KMS-11 (cell line): ENCODE results near the gene PRPF19.

Source experiments
- H2AFZ ChIP-seq: fragments of 200-600 bp; sonication (generic); 2 replicates; pipeline ENCODE4 v1.6.1; 2016; ENCODE audit warnings: antibody characterized with exemption, mixed run types, low read depth
- H3K27ac ChIP-seq: fragments of 200-600 bp; sonication (generic); 2 replicates; pipeline ENCODE4 v1.6.1; 2016; ENCODE audit warnings: mild to moderate bottlenecking, mixed run types
- H3K27me3 ChIP-seq: fragments of 200-600 bp; sonication (generic); 2 replicates; pipeline ENCODE4 v1.6.1; 2017; ENCODE audit warnings: mild to moderate bottlenecking, low read depth, mixed run types, moderate library complexity; ENCODE audit not compliant: insufficient read depth
- H3K36me3 ChIP-seq: fragments of 200-600 bp; sonication (generic); 2 replicates; pipeline ENCODE4 v1.6.1; 2017; ENCODE audit warnings: mild to moderate bottlenecking, mixed run types; ENCODE audit not compliant: insufficient read depth
- H3K4me1 ChIP-seq: fragments of 200-600 bp; sonication (generic); 2 replicates; pipeline ENCODE4 v1.6.1; 2016; ENCODE audit warnings: mild to moderate bottlenecking, low read depth, mixed run types; ENCODE audit not compliant: poor library complexity, severe bottlenecking
- H3K4me2 ChIP-seq: fragments of 200-600 bp; sonication (generic); 2 replicates; pipeline ENCODE4 v1.7.0; 2016; ENCODE audit warnings: mild to moderate bottlenecking, mixed run types
- H3K4me3 ChIP-seq: fragments of 200-600 bp; sonication (generic); IDR thresholded peaks from 2 replicates; pipeline ENCODE4 v1.6.1; 2017; ENCODE audit warnings: low read depth, low read length, mixed read lengths; ENCODE audit not compliant: insufficient read depth
- H3K79me2 ChIP-seq: fragments of 200-600 bp; sonication (generic); 2 replicates; pipeline ENCODE4 v1.6.1; 2016; ENCODE audit warnings: low read depth, mixed run types; ENCODE audit not compliant: insufficient read depth
- H3K9ac ChIP-seq: fragments of 200-600 bp; sonication (generic); 2 replicates; pipeline ENCODE4 v1.6.1; 2016; ENCODE audit warnings: mild to moderate bottlenecking, mixed run types
- H4K20me1 ChIP-seq: fragments of 200-600 bp; sonication (generic); 2 replicates; pipeline ENCODE4 v1.6.1; 2016; ENCODE audit warnings: mild to moderate bottlenecking, mixed run types; ENCODE audit not compliant: insufficient read depth
- CTCF ChIP-seq: fragments of 200-600 bp; sonication (generic); conservative IDR thresholded peaks from 2 replicates; pipeline ENCODE4 v1.6.1; 2017; ENCODE audit warnings: low read depth, mild to moderate bottlenecking, antibody characterized with exemption, low read length, moderate library complexity, mixed read lengths

Gene PRPF19

GRCh38 chr11:60950024-60950423, 43.6 kb upstream of the PRPF19 start:
- Histone ChIP-seq H3K4me3 (no peak overlapping the region), H3K36me3 (no peaks in the 10 kb centered on the region), H3K27me3 (no peaks in the 10 kb centered on the region), H3K4me1 (no peaks in the 10 kb centered on the region), H4K20me1 (no peaks in the 10 kb centered on the region), H3K79me2 (no peaks in the 10 kb centered on the region), H2AFZ (no peak overlapping the region), H3K4me2 (no peak overlapping the region), H3K9ac (no peak overlapping the region), H3K27ac (no peak overlapping the region)
- no peak for TF ChIP-seq CTCF

GRCh38 chr11:60948250-60948649, 41.9 kb upstream of the PRPF19 start:
- no peaks in the 10 kb centered on the region for H3K79me2 ChIP-seq
- H4K20me1 ChIP-seq = no peaks in the 10 kb centered on the region
- H3K36me3 ChIP-seq = no peaks in the 10 kb centered on the region
- H3K27ac ChIP-seq = no peak overlapping the region
- H3K27me3 ChIP-seq = no peaks in the 10 kb centered on the region
- no peak overlapping the region for H3K9ac ChIP-seq
- H3K4me2 ChIP-seq = no peak overlapping the region
- no peaks in the 10 kb centered on the region for H3K4me1 ChIP-seq
- H3K4me3 ChIP-seq = no peak overlapping the region
- no peak overlapping the region for H2AFZ ChIP-seq
- TF ChIP-seq CTCF = no peak

GRCh38 chr11:60947700-60948099, 41.3 kb upstream of the PRPF19 start:
- H3K27me3 ChIP-seq = no peaks in the 10 kb centered on the region
- no peaks in the 10 kb centered on the region for H3K36me3 ChIP-seq
- TF ChIP-seq CTCF = no peak
- no peak overlapping the region for H3K27ac ChIP-seq
- no peak overlapping the region for H2AFZ ChIP-seq
- H3K4me1 ChIP-seq = no peaks in the 10 kb centered on the region
- no peak overlapping the region for H3K4me2 ChIP-seq
- no peak overlapping the region for H3K4me3 ChIP-seq
- no peaks in the 10 kb centered on the region for H4K20me1 ChIP-seq
- H3K79me2 ChIP-seq = no peaks in the 10 kb centered on the region
- no peak overlapping the region for H3K9ac ChIP-seq

GRCh38 chr11:60946601-60947264, 40.3 kb upstream of the PRPF19 start:
- Histone ChIP-seq H3K79me2 (no peaks in the 10 kb centered on the region), H4K20me1 (no peaks in the 10 kb centered on the region), H3K4me2 (no peak overlapping the region), H2AFZ (no peak overlapping the region), H3K4me1 (no peaks in the 10 kb centered on the region), H3K27me3 (no peaks in the 10 kb centered on the region), H3K36me3 (no peaks in the 10 kb centered on the region), H3K9ac (no peak overlapping the region), H3K27ac (no peak overlapping the region), H3K4me3 (no peak overlapping the region)
- no peak for TF ChIP-seq CTCF
